Activated B cell treated with CpG ODN at 0.5 μM for 24 hours (primary cell): ENCODE results near the gene PRKAR1B. TPM values are rescaled to one million over a fixed set of nuclear protein-coding genes. Genes with fewer than 3 reads are reported as not detected.

ENCODE experiments used
- ATAC-seq: fragments of 200-7000 bp; cut with Tn5 transposase; one replicate; pipeline ENCODE4 v1.10.0; 2021; ENCODE audit warnings: low read depth, mild to moderate bottlenecking, moderate library complexity
- CTCF ChIA-PET: fragments of 350-600 bp; sonication (Branson Sonifier 250); formaldehyde crosslinking; loops from one replicate; lab custom pipeline; 2021; ENCODE audit warnings: antibody characterized with exemption; lab: Charles Lee
- POLR2A ChIA-PET: fragments of 350-600 bp; sonication (Branson Sonifier 250); formaldehyde crosslinking; loops from one replicate; lab custom pipeline; 2021; ENCODE audit warnings: antibody characterized with exemption; lab: Charles Lee
- DNase-seq: peaks from one replicate; pipeline ENCODE4 v3.0.0; 2022
- H3K27ac Mint-ChIP-seq: one replicate; pipeline ENCODE4 v1.8.0; 2020; ENCODE audit warnings: mixed read lengths
- H3K27me3 Mint-ChIP-seq: one replicate; pipeline ENCODE4 v1.8.0; 2021; ENCODE audit warnings: mixed read lengths
- H3K36me3 Mint-ChIP-seq: one replicate; pipeline ENCODE4 v1.8.0; 2021; ENCODE audit warnings: low read depth, mixed read lengths
- H3K4me1 Mint-ChIP-seq: one replicate; pipeline ENCODE4 v1.8.0; 2021; ENCODE audit warnings: mixed read lengths
- H3K4me3 Mint-ChIP-seq: one replicate; pipeline ENCODE4 v1.8.0; 2020; ENCODE audit warnings: mild to moderate bottlenecking, mixed read lengths
- H3K9me3 Mint-ChIP-seq: one replicate; pipeline ENCODE4 v1.8.0; 2020; ENCODE audit warnings: mixed read lengths
- CTCF ChIP-seq: fragments of 200-600 bp; IDR thresholded peaks from one replicate; pipeline ENCODE4 v1.8.0; 2022; ENCODE audit warnings: antibody characterized with exemption, mild to moderate bottlenecking
- intact Hi-C: fragments of 100-400 bp; cut with micrococcal nuclease; formaldehyde crosslinking; loops from one replicate; pipeline ENCODE4 v1.15.1; 2024
- total RNA-seq: library from RNA; stranded (reverse); gene quantifications from 2 replicates; pipeline ENCODE4 v1.2.3, GENCODE V29; 2022

The PRKAR1B gene
- total RNA-seq, 1 donor from 2014 or later: 17.5 TPM

- intact Hi-C loops: loop anchor here (10.0 kb wide), 2 partner anchors 194 to 346 kb away; partner anchors contain the start of gene GET4
- POLR2A ChIA-PET: no interaction called here
- CTCF ChIA-PET: no interaction called here
- TF ChIP-seq CTCF: no peak
- Mint-ChIP-seq H3K4me3 (no peak overlapping the region), H3K27ac (no peak overlapping the region), H3K27me3 (no peaks in the 10 kb centered on the region), H3K36me3 (no peaks in the 10 kb centered on the region), H3K9me3 (no peaks in the 10 kb centered on the region), H3K4me1 (peaks cover 9% of the 10 kb centered on the region)
- DNase-seq (no peak), ATAC-seq (no peak)
Measured at GRCh38 chr7:528451-528850, 198.6 kb downstream of the PRKAR1B start.

GRCh38 chr7:527723-528122 is 199.4 kb downstream of the PRKAR1B start:
- ChIA-PET CTCF (no interaction called here), POLR2A (no interaction called here)
- Mint-ChIP-seq H3K36me3 (no peaks in the 10 kb centered on the region), H3K4me1 (peaks cover 11% of the 10 kb centered on the region), H3K27ac (no peak overlapping the region), H3K9me3 (no peaks in the 10 kb centered on the region), H3K4me3 (no peak overlapping the region), H3K27me3 (no peaks in the 10 kb centered on the region)
- ATAC-seq (no peak), DNase-seq (no peak)
- no peak for TF ChIP-seq CTCF
- intact Hi-C loops: loop anchor here (10.0 kb wide), 2 partner anchors 193 to 347 kb away; partner anchors contain the start of gene GET4

- POLR2A ChIA-PET: interaction anchor here (0.6 kb wide), 1 partner anchor 315 kb away, joined by 3 read pairs; no protein-coding TSS in a partner anchor
- Mint-ChIP-seq H3K4me3 (no peak overlapping the region), H3K36me3 (no peaks in the 10 kb centered on the region), H3K4me1 (peaks cover 11% of the 10 kb centered on the region), H3K27me3 (no peaks in the 10 kb centered on the region), H3K9me3 (no peaks in the 10 kb centered on the region), H3K27ac (no peak overlapping the region)
- intact Hi-C loops: loop anchor here (10.0 kb wide), 2 partner anchors 192 to 348 kb away; partner anchors contain the start of gene GET4
- ATAC-seq (no peak), DNase-seq (no peak)
- TF ChIP-seq CTCF: no peak
- CTCF ChIA-PET: no interaction called here
Measured at GRCh38 chr7:526460-527034, 200.5 kb downstream of the PRKAR1B start.

GRCh38 chr7:525740-526139 is 201.3 kb downstream of the PRKAR1B start:
- ChIA-PET CTCF (interaction anchor here (0.6 kb wide), 1 partner anchor 1597 kb away, joined by 3 read pairs; no protein-coding TSS in a partner anchor), POLR2A (no interaction called here)
- intact Hi-C loops: loop anchor here (10.0 kb wide), 2 partner anchors 191 to 349 kb away; partner anchors contain the start of gene GET4
- Mint-ChIP-seq H3K27ac (no peak overlapping the region), H3K27me3 (no peaks in the 10 kb centered on the region), H3K4me3 (no peak overlapping the region), H3K36me3 (no peaks in the 10 kb centered on the region), H3K4me1 (peaks cover 16% of the 10 kb centered on the region), H3K9me3 (no peaks in the 10 kb centered on the region)
- DNase-seq (no peak), ATAC-seq (no peak)
- TF ChIP-seq CTCF: no peak

- DNase-seq: no peak
- ChIA-PET CTCF (no interaction called here), POLR2A (no interaction called here)
- Mint-ChIP-seq H3K27me3 (no peaks in the 10 kb centered on the region), H3K36me3 (no peaks in the 10 kb centered on the region), H3K4me1 (peaks cover 18% of the 10 kb centered on the region), H3K9me3 (no peaks in the 10 kb centered on the region), H3K27ac (no peak overlapping the region), H3K4me3 (no peak overlapping the region)
- no peak for TF ChIP-seq CTCF
- intact Hi-C loops: loop anchor here (10.0 kb wide), 2 partner anchors 190 to 350 kb away; partner anchors contain the start of gene GET4
- ATAC-seq: no peak
Measured at GRCh38 chr7:524800-525199, 202.3 kb downstream of the PRKAR1B start.
